Anterior cingulate cortex (tissue), 58 donors: ENCODE data around the gene ITPR2.
"Not testable (repeated sequence)": the region's sequence is repeated elsewhere in the genome, so short reads cannot be mapped to it uniquely, and the experiment has no call there.

Experiments
- DNase-seq, 58 donors: peaks; one replicate each; lab custom pipeline; 2025; lab: John Stamatoyannopoulos, UW

The ITPR2 gene

DNA sequence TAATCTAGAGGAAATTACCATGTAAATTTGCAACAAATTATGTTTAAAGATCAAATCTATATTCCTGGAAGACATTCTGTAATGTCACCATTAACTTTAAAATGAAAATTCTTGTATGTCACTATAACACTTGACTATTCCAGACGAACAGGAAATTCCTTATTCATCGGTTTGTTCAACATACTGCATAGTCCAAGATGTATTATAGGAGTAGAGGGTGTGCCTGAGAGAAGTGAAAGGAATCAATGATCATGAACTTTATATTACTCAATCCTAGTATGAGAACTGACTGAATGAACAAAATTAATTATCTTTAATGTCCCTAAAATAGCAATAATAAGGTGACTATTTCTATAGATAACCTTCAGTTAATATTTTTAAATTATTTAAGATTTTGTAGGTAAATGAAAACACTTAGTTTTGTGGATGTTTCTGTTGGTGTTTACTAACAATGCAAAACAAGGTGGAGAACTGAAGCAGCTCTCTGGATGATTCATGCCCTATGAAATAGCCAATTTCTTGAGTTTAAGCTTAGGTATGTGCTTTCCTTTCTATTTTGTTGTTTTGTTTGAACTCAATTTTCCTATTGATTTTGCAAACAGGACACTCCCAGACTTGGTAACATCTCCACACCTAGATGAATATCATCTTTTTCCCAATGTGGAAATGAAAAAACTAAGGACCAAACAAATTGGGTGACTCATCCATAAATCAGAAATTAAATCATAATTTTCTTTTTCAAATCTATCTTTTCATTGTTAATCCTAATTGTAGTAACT lies 18.2 kb upstream of the ITPR2 start:
- no peak for DNase-seq

DNA sequence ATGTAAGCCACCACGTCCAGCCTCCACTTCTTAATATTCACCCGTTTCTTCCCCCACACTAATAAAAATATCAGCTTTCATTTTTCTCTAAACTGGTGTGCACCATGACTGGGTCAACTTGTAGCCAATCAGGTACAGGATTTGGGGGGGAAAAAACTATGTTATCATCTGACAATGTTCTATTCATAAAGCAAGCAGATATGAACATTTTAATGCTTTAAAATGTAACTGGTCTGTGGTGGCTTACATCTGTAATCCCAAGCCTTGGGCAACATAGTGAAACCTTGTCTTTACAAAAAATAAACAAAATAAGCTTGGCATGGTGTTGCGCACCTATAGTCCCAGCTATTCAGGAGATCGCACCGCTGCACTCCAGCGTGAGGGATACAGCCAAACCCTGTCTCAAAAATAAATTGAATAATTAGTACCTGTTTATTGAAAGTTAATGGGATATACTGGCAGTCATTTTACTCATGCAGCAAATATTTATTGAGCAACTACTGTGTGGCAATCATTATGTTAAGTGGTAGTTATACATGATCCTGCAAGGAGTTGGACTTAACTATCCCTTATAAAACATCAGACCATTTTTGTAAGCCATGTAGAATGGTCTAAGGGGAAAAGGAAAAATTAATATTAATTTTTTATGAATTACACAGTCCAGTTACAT lies 15.3 kb upstream of the ITPR2 start:
- DNase-seq = no peak

DNA sequence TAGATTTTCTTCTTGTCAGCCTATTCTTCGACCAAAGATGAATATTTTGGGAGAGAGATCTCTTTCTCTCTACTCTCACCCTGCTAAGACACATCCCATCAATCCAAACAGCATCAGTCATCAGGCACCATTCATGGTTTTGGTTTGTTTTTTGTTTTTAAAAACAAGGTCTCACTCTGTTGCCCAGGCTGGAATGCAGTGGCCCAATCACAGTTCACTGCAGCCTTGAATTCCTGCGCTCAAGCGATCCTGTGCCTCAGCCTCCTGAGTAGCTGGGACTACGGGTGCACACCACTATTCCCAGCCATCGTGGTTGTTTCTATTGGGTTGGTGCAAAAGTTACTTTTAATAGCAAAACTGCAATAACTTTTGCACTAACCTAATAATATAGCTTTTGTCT lies 14.4 kb upstream of the ITPR2 start:
- DNase-seq = no peak

DNA sequence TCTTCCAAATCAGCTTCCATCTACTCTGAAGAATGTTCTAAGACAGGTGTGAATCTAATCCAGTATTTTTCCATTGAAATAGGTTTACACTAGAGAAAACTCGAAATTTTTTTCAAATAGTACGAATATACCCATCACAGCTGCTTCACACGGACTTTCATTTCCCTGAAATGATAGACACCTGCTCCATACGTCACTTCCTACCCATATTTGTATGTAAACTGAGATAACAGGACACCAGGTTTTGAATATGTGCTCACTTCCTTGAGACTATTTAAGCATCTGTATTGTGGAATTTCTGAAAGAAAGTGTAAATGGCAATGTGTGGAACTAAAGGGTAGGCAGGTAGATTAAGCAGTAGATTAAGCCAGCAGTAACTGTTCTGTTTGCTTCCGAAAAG lies 13.4 kb upstream of the ITPR2 start:
- DNase-seq = no peak

DNA sequence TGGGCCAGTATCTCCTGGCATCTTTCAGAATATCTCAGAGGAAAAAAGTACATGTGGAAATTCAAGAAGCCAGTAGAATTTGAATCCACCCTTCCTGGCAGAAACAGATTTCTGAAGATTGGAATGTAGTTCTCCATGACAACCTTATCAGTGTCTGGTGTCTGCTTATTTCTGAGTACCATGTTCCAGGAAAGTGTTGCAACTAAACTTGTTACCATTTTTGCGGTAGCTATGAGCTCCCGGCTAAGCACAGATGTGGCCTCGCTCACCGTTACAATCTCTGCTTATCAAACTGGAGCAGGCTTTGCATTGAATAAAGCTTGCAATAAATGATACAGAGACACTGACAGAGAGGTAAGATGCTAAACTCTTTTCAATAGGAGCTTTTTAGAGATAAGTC lies 13.0 kb upstream of the ITPR2 start:
- DNase-seq = no peak

DNA sequence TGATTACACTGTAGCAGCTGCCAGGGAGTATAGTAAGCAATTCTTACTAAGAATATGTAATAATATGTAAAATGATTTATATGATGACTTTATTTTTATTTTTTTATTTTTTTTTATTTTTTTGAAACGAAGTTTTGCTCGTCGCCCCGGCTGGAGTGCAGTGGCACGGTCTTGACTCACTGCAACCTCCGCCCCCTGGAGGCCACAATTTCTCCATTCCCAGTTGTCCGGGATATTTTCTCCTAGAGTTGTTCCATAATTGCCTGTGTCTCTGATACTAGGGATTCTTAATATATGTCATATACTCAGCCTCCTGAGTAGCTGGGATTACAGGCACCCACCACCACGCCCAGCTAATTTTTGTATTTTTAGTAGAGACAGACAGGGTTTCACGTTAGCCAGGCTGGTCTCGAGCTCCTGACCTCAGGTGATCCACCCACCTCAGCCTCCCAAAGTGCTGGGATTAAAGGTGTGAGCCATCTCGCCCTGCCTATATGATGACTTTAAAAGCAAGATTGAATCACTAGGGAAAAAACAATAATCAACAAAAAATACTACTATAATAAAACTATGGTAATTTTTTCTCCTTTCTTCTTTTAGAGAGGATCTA lies 12.2 kb upstream of the ITPR2 start:
- DNase-seq = peak in 8 of 58 donors; percentile 3 to 30 (median 14)

DNA sequence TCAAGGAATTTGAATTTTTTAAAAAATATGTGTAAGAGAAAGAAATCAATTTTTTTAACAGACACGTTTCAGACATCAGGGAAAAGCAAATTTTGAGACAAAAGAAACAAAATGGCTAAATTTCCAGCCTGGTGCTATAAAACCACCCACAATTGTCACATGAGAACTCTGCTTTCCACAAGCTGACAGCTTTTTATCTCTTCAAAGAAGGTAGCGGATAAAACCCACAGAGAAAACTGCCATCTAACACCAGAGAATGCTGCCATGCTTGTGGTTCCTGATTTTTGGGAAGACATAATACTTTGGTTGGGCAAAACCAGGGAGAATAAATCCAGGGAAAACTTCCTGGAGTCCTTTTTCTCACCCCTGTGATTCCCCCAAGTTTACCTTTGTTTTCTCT lies 10.3 kb upstream of the ITPR2 start:
- DNase-seq = no peak

DNA sequence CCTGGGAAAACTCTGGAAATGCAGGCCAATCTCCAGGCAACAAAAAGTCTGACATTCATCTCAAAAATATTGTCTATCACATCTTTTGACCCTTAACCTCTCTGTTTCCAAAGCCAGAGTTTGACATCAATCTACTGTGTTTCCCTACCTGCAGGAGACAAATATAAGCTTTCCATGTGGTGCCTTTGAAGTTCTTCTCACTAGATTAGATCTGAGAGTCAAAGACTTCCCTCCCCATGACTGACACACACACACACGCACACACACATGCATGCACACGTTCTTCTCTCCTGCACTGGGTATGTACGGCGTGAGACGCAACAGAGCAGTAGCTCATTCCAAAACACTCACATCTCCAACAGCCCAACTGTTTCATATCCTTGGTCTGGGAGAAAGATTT lies 8.1 kb upstream of the ITPR2 start:
- no peak for DNase-seq

DNA sequence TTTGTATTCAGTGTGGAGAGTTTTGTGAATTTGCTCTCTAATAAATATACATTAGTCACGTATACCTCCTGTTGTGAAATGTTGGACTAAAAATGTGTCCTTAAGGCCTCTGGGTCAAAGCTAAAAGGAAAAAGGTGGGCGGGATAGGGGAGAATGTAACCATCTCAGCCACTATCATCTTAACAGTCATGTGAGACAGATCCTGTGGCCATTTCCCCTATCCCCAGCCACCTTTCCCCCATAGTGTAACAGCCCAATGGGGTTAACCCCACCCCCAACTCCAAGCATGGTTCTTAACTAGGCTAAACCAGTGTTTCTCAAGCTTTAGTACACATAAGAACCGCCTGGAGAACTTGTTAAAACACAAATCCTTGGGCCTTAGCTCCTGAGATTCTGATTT lies 6.5 kb upstream of the ITPR2 start:
- no peak for DNase-seq

DNA sequence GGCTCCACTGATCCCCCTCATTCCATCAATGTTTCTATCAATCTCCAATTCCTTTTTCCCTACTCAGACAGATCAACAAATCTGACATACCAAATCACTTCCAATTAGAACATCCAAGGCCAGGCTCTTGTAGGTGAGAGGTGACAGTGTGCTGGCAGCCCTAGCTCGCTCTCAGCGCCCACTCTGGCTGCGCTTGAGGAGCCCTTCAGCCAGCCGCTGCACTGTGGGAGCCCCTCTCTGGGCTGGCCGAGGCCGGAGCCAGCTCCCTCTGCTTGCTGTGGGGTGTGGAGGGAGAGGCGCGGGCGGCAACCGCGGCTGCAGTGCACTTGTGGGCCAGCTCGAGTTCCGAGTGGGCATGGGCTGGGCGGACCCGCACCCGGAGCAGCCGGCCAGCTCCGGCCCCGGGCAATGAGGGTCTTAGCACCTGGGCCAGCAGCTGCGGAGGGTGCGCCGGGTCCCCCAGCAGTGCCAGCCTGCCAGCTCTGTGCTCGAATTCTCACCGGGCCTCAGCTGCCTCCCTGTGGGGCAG lies 6.0 kb upstream of the ITPR2 start:
- no peak for DNase-seq

DNA sequence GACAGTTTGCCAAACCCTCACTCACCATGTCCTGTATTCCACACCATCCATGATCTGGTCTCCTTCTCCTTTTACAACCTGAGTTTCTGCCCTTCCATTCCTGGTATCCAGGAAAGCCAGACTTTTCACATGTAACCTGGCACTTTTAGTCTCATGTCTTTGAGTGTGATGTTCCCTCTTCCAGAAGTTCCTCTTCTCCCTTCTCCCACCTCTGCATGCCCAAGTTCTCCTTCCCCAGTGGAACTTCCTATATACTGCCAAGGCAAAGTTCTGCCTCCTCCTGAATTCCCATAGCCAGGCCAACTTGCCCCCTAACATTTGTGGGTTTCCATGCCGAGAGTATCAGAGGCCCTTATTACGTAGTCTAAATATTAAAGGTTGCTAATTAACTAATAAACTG lies 3.2 kb upstream of the ITPR2 start:
- DNase-seq = no peak

DNA sequence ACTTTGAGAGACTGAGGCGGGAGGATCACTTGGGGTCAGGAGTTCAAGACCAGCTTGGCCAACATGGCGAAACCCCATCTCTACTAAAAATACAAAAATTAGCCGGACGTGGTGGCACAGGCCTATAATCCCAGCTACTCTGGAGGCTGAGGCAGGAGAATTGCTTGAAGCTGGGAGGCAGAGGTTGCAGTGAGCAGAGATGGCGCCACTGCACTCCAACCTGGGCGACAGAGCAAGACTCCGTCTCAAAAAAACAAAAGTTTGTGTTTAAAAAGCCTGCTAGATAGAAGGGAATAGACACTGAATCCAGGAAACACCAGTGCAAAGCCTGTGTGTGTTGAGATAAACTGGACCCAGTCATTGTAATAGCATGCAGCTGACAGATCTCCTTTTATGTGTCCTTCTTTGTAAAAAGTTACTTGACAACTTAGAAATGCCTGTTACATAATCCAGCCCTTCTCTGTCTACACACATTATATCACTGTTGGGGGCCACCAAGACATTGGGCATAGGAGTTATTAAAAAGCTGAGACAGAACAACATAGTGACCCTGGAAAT lies 1.6 kb upstream of the ITPR2 start:
- not testable (repeated sequence) for DNase-seq

DNA sequence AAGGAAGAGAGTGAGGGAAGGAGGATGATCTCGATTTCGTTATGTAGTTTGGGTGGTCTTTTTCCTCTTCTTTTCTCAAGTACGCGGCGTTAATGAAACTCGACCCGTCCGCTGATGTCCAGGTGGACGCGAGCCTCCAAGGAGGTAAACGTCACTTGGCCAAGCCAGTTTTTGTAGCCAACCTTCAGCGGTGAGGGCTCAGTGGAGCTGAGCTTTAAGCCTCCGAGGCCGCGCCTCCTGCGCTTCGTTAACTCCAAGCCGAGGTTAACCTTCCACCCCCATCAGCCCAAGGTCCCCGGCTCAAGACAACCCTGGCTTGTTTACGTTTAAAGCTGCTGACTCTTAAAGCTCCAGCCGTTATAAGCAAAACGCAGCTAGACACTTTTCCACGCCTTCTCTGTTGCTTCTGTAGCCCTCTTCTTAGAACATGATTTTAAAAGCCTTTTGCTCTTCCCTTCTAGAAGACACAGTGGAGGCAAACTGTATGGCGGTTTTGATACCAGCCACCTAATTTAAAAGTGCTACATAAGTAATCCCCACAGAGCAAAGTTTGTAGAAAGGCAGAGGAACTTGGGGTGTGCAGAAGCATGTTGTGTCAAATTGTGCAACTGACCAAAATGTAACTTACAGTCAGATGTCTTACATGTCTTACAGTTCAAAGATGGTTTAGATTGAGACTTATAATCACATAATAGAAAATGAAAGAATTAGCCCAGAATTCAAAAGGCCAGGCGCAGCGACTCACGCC lies 923 bp upstream of the ITPR2 start:
- no peak for DNase-seq

DNA sequence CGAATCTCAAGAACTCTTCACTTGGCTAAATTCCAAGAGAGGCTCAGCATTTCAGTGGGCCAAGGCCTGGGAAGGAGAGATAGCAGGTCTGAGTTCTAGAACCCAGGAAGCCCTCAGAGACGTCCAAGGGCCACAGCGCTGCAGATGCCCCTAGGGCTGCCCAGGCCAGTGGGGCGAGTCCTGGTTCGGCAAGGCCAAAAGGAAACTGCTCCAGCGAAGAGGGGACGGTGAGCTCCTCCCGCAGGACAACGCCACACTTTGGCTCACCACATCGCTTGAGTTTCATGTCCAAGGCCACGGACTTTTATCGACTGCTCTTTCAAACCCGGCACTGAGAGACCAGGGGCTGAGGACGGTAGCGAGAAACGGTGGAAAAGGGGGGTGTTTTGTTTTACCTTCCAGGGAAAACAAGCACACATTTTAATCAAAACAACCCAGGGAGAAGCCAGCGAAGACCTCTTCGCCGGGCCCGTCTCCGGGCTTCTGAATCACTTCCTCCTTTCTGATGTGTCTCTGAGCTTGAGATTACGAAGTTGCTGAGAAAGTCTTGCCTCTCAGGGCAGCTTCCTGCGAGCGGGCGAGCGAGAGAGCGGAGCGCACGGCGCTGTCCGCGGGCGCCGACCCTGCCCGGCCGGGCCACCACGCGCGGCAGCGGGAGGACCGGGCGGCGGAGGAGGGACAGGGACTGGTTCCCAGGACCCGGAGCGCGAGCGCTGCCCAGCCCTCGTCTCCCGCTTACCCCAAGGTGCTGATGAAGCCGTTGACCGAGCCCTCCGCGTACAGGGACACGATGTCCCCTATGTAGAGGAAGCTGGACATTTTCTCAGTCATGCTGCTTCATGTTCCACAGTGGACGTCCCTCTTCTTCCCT lies 808 bp downstream of the ITPR2 start:
- DNase-seq = peak in 52 of 58 donors; percentile 8 to 75 (median 51)

DNA sequence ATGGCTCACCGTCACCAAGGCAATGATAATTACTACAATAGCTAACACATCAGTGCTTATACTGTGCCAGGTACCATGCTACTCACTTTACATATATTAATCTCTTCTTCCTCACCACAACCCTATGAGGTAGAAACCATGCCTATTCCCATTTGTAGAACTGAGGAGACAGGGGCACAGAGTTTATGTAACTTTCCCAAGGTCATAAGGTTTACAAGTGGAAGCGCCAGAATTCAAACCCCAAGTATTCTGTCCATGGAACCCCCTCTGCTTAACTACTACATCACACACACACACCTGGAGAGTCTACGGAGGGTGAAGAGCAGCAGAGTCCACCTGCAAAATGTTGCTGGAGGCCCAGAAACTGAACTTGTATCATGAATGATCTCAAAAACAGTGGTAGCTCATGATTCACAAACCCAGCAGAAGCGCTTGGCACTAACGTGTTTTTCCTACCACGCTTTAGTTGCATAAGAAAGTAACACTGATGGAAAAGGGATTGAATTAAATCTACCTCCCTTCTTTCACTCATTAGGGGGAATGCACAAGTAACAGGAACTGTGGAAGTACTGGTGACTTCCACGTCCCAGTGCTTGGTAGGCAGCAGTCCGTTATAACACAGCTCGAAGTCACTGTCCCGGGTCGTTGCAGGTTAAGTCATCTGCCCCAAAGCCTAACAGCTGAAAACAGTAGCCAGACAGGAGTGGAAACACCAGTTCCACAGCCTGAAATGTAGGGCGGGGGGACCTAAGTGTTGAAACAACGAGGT lies 2.0 kb downstream of the ITPR2 start:
- peak in 1 of 58 donors; percentile 12 for DNase-seq

DNA sequence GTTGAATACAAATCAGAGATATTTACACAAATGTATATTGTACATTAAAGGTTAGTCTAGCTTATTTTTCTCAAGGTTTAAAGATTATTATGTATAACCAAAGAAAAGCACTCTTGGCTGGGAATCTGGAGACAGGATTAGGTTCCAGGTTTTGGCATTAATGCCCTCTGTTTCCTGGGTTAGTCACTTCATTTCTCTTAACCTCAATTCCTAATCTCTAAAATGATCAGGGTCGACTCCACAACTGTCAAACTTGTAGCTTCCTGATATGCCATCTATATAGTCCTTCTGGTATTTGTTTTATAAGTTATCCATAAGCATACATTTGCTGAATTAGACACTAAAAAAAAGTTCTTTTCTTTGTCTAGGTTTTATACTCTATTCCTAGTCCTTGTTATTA lies 2.6 kb downstream of the ITPR2 start:
- DNase-seq = no peak

DNA sequence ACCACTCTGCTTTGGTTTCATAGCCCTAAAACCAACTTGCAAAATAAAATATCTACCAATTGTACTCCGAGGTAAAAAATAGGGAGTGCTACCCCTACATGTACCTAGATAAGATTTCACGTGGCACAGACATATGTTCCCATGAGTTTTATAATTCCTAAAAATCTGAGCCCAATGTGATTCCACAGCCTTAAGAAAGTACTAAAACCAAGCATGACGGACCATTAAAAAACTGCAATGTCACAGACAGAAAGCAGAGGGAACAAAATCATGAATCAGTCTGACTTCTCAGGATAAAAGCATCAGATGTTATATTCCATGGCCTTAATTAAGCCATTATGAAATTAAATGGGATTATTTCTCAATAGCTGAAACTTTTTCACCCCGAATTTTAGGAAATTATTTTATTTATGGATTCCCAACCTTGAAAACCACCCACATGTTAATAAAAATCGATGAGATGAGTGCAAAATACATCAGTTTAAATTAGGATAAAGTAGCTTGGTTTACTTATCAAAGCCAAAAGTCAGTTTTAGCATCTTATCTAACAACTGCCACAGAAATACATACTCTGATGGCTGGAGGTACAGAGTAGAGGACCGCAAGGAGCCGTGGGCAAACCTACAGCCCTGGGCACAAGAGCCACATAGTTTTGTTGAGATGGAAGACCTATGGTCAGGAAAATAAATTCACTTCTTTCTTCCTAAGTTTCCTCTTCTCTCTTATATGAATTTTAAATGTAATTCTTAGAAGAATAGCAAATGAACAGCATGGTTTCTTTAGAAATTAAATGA lies 4.5 kb downstream of the ITPR2 start:
- DNase-seq = no peak

DNA sequence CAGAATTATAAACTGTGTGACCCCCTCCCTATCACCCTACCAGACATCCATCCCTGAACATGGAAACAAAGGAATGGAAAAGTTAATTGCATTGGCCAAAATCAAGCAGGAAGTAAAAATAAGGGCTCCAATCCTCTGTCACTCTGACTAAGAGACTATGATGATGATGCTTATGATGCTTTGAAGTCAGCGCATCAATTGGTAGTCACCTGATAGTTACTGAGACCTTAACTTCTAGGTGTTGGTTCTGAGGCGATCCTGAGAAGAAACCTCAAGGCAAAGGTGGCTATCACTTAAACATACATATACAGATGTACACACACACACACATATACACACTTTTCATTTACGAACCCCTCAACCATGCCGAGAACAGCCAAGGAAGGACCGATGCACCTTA lies 6.6 kb downstream of the ITPR2 start:
- no peak for DNase-seq
